NT2/D1 (cell line): ENCODE measurements around the gene LRRFIP1.

Experiments
- DNase-seq: peaks from one replicate; pipeline ENCODE4 v3.0.0-alpha.2; 2011; ENCODE audit warnings: low read depth, low spot score
- H3K27me3 ChIP-seq: 2 replicates; pipeline ENCODE4 v1.6.0; 2011; ENCODE audit warnings: mild to moderate bottlenecking; ENCODE audit not compliant: insufficient read length, insufficient read depth
- H3K36me3 ChIP-seq: 2 replicates; pipeline ENCODE4 v1.6.1; 2011; ENCODE audit warnings: mild to moderate bottlenecking, low read length, mixed read lengths; ENCODE audit not compliant: insufficient read depth, insufficient read length
- H3K4me1 ChIP-seq: 2 replicates; pipeline ENCODE4 v1.5.1; 2011; ENCODE audit not compliant: insufficient read depth, insufficient read length
- H3K4me3 ChIP-seq: 2 replicates; pipeline ENCODE4 v1.5.1; 2011; ENCODE audit warnings: low read depth; ENCODE audit not compliant: insufficient read length
- H3K9ac ChIP-seq: 2 replicates; pipeline ENCODE4 v1.6.0; 2011; ENCODE audit warnings: low read depth; ENCODE audit not compliant: insufficient read length
- H3K9me3 ChIP-seq: 2 replicates; pipeline ENCODE4 v1.5.1; 2011; ENCODE audit warnings: mild to moderate bottlenecking, low read length; ENCODE audit not compliant: insufficient read depth
- SUZ12 ChIP-seq: IDR thresholded peaks from 2 replicates; pipeline ENCODE4 v1.6.1; 2011; ENCODE audit not compliant: insufficient read length, insufficient read depth; ENCODE audit errors: extremely low read depth
- YY1 ChIP-seq: IDR thresholded peaks from 2 replicates; pipeline ENCODE4 v1.6.1; 2011; ENCODE audit not compliant: insufficient read length, insufficient read depth
- ZNF274 ChIP-seq: IDR thresholded peaks from 2 replicates; pipeline ENCODE4 v1.6.1; 2011; ENCODE audit warnings: mild to moderate bottlenecking, low read depth, low read length

The LRRFIP1 gene

GRCh38 chr2:237806334-237806733 is 178.9 kb downstream of the LRRFIP1 start:
- DNase-seq = no peak
- Histone ChIP-seq H3K4me3 (no peak overlapping the region), H3K27me3 (peaks cover 8% of the 10 kb centered on the region), H3K36me3 (no peaks in the 10 kb centered on the region), H3K4me1 (no peaks in the 10 kb centered on the region), H3K9me3 (no peaks in the 10 kb centered on the region), H3K9ac (no peak overlapping the region)
- TF ChIP-seq ZNF274 (no peak), YY1 (no peak), SUZ12 (no peak)

GRCh38 chr2:237815637-237816036 is 188.2 kb downstream of the LRRFIP1 start:
- no peaks in the 10 kb centered on the region for H3K9me3 ChIP-seq
- no peak for TF ChIP-seq SUZ12
- TF ChIP-seq ZNF274 = no peak
- TF ChIP-seq YY1 = no peak
- H3K27me3 ChIP-seq = peaks cover 4% of the 10 kb centered on the region
- no peaks in the 10 kb centered on the region for H3K36me3 ChIP-seq
- H3K4me3 ChIP-seq = no peak overlapping the region
- DNase-seq = no peak
- no peak overlapping the region for H3K9ac ChIP-seq
- no peaks in the 10 kb centered on the region for H3K4me1 ChIP-seq

DNA sequence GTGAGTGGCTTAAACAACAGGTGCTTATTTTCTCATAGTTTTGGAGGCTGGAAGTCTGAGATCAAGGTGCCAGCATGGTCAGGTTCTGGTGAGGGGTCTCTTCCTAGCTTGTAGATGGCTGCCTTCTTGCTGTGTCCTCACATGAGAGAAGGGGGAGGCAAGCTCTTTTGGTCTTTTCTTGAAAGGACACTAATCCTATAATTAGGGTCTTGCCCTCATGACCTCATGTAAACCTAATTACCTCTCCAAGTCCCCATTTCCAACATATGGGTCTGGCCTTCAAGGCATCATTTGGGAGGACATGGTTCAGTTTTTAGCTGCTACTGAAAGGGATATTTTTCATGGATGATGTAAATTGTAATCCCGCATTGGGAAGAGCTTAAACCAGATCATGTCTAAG is 189.1 kb downstream of the LRRFIP1 start:
- no peak overlapping the region for H3K4me3 ChIP-seq
- H3K27me3 ChIP-seq = no peaks in the 10 kb centered on the region
- H3K9ac ChIP-seq = no peak overlapping the region
- no peaks in the 10 kb centered on the region for H3K9me3 ChIP-seq
- no peaks in the 10 kb centered on the region for H3K36me3 ChIP-seq
- no peaks in the 10 kb centered on the region for H3K4me1 ChIP-seq
- no peak for TF ChIP-seq SUZ12
- TF ChIP-seq YY1 = no peak
- no peak for TF ChIP-seq ZNF274
- DNase-seq = no peak

DNA sequence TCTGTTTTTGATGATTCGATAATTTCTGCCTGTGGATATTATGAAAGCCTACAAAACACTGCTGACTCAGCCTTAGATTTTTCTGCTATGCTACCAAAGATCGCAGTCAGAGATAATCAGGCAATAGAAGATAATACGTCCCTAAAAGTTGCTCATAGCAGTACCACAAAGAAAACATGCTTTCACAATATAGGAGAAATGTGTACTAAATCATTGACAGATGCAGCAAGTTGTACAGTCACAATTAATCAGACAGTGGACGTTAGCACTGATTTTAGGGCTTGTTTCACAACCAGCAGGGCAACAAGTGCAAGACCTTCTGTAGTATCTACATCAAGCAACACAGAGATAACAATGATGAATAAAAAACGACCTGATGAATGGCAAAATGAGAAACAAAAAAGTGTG is 190.7 kb downstream of the LRRFIP1 start:
- H3K36me3 ChIP-seq = no peaks in the 10 kb centered on the region
- no peaks in the 10 kb centered on the region for H3K4me1 ChIP-seq
- no peaks in the 10 kb centered on the region for H3K27me3 ChIP-seq
- no peak overlapping the region for H3K4me3 ChIP-seq
- H3K9me3 ChIP-seq = no peaks in the 10 kb centered on the region
- H3K9ac ChIP-seq = no peak overlapping the region
- TF ChIP-seq YY1 = no peak
- DNase-seq = no peak

GRCh38 chr2:237819231-237819630 is 191.8 kb downstream of the LRRFIP1 start:
- Histone ChIP-seq H3K36me3 (no peaks in the 10 kb centered on the region), H3K4me3 (no peak overlapping the region), H3K9me3 (no peaks in the 10 kb centered on the region), H3K9ac (no peak overlapping the region), H3K27me3 (no peaks in the 10 kb centered on the region), H3K4me1 (no peaks in the 10 kb centered on the region)
- TF ChIP-seq SUZ12 = no peak
- no peak for TF ChIP-seq ZNF274
- TF ChIP-seq YY1 = no peak
- DNase-seq = no peak

DNA sequence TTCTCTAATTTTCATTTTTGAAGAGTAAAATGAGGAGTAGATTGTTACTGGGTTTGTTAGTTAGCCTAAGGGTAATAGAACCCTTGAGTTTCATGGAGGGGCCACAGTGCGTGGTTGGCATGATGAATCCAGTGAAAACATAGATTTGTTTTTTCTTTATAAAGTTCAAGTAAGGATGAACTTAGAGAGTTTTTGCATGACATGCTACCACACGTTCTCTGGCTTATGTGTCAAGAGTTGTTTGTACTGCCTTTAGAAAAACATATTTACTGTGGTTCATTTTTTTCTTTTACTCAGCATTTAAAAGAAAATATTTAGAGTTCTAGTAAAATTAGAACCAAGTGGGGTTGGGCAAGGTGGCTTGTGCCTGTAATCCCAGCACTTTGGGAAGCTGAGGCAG is 193.0 kb downstream of the LRRFIP1 start:
- Histone ChIP-seq H3K36me3 (no peaks in the 10 kb centered on the region), H3K9me3 (no peaks in the 10 kb centered on the region), H3K4me3 (no peak overlapping the region), H3K4me1 (no peaks in the 10 kb centered on the region), H3K9ac (no peak overlapping the region), H3K27me3 (no peaks in the 10 kb centered on the region)
- TF ChIP-seq SUZ12 (no peak), YY1 (no peak), ZNF274 (no peak)
- no peak for DNase-seq

GRCh38 chr2:237823544-237823943 is 196.2 kb downstream of the LRRFIP1 start:
- Histone ChIP-seq H3K9ac (no peak overlapping the region), H3K27me3 (no peaks in the 10 kb centered on the region), H3K36me3 (no peaks in the 10 kb centered on the region), H3K4me3 (no peak overlapping the region), H3K4me1 (no peaks in the 10 kb centered on the region), H3K9me3 (no peaks in the 10 kb centered on the region)
- no peak for DNase-seq
- TF ChIP-seq SUZ12 = no peak
- no peak for TF ChIP-seq ZNF274
- no peak for TF ChIP-seq YY1

DNA sequence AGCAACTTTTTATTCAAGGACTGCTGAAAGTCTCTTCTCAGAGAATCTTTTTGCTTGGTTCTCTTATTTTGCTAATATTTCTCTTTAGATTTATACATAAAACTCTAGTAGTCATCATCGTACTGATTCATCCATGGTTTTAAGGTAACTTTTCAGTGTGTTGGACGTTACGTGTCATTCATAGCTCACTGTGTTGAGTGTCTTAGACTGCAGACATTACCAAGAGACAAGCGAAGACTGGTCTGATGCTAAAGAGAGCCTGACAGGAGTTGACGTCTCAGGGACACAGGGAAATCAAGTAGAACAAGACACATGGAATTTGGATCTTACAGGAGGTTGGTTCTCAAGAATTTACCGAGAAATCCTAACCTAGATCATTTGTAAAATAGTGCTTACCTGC is 196.7 kb downstream of the LRRFIP1 start:
- no peak overlapping the region for H3K4me3 ChIP-seq
- no peak for DNase-seq
- H3K9me3 ChIP-seq = no peaks in the 10 kb centered on the region
- TF ChIP-seq YY1 (no peak), ZNF274 (no peak), SUZ12 (no peak)
- no peaks in the 10 kb centered on the region for H3K4me1 ChIP-seq
- no peaks in the 10 kb centered on the region for H3K27me3 ChIP-seq
- no peak overlapping the region for H3K9ac ChIP-seq
- no peaks in the 10 kb centered on the region for H3K36me3 ChIP-seq
